ENCODE measurements around the gene APMAP.

Gene APMAP

DNA sequence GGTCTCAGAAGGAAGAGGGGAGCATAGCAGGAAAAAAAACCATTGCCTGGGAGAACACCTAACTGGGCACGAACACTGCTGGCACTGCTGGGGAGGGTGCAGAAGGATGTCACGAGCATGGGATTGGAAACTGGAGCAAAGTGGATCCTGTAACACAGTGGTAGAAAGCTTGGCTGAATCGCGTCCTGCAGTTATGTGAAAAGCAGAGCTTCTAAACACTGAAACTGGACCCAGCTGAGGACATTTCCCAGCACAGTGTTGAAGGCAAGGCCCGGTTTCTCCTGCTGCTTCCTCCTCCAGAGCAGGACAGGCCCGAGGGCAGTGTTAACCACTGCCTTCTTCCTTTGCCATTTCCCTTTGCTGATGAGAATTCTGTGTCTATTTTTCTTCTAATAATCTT, 6.7 kb downstream of the APMAP start:
- no peak for DNase-seq

DNA sequence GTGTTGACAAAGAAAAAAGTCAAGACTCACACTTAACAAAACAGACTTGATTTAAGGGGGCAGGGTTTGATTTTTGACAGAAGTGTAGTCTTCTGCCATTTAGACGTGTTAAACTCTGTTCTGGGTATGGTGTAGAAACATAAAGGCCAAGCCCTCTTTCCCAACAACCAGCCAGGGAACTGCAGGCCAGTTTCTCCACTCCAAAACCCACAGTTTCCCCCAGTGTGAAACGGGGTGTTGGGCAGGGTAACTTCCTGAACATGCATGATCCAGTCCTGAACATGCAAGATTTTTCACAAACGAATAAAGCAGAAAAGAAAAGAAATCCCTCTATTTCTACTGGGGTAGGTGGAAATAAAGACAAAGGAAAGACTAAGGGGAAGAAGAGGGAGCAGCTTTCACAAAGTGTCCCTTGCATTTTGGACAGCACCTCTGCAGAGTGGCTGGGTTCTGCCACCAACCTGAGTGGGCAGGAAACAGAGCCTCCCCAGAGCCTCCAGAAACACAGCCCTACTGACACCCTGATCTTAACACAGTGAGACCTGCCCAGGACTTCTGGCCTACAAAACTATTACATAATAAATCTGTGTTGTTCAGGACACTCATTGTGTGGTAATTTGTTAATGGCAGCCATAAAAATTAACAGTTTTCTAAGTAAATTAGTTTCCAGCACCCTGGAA, 7.5 kb downstream of the APMAP start:
- no peak for DNase-seq

DNA sequence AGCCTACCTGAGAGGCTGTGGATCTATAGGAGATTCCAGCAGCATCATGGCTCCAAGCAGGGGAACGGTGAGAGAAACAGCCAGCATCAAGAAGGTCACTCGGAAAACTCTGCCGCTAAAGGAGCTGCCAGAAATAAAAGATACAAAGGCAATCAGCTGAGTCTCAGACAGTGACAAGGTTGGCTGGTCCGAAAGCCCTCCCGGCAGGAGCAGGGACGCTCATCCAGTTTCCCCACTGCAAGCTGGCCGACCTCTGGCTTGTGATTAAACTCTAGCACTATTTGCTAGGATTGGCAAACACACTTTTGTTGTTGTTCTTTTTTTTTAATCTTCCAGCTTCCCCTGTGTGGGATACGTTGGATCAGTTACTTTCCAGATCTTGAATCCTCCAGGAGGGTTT, 8.7 kb downstream of the APMAP start:
- DNase-seq = no peak

DNA sequence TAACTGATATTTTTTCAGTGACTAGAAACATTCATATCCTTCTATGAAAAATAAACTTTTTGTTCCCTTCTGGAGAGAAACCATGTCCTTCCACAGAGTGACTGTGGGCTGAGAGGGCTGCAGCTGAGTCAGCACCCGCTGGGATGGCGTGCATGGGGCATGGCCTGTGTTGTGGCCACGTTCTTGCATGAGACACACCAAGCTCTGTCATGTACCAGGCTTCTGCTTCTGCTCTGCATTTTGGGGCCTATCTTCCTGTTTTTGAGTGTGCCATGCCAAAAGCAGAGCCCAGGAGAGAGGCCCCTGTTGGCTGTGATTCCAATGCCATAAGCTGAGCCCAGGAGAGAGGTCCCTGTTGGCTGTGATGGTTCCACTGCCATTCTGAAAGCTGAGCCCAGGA, 10.8 kb downstream of the APMAP start:
- DNase-seq = no peak

DNA sequence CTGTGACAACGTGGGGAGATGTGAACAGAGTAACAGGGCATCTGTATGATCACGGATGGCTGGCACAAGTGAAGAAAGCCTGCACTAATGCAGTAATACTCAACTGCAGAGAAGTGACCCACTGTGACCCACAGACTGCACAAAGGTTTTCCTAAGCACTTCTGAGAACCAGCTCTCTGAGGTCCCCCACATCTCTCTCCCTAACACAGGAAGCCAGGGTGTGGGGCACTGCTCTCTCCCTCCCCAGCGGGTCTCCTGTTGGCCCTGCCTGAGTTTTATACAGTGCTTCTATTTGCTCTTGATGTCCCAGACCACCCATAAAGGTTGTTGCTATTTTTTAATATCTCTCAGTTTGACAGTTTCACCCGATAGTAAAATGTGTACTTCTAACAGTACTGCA, 11.3 kb downstream of the APMAP start:
- DNase-seq = no peak

DNA sequence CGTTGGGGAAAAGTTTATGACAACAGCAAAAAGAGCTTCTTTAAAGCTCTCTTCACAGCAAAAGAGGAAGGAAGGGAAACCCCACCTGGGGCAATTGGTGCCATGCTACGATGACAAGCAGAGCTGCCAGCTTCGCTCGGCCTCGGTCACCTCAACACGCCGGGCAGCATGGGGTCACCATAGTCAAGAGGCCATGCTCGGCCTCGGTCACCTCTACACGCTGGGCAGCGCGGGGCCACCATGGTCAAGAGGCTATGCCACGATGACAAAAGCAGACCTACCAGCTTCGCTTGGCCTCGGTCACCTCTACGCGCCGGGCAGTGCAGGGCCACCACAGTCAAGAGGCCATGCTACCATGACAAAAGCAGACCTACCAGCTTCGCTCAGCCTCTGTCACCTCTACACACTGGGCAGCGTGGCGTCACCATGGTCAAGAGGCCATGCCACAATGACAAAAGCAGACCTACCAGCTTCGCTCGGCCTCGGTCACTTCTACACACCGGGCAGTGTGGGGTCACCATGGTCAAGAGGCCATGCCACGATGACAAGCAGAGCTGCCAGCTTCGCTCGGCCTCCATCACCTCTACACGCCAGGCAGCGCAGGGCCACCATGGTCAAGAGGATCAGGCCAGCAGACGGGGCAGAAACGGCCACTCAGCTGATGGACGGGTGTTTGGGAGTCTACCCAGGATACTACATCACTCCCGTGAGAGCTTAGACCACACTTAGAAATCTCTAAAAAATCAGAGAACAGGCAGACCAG, 12.1 kb downstream of the APMAP start:
- no peak for DNase-seq

GRCh38 chr20:24979036-24979960, 13.3 kb downstream of the APMAP start:
- DNase-seq = no peak

GRCh38 chr20:24978513-24978912, 14.0 kb downstream of the APMAP start:
- no peak for DNase-seq

DNA sequence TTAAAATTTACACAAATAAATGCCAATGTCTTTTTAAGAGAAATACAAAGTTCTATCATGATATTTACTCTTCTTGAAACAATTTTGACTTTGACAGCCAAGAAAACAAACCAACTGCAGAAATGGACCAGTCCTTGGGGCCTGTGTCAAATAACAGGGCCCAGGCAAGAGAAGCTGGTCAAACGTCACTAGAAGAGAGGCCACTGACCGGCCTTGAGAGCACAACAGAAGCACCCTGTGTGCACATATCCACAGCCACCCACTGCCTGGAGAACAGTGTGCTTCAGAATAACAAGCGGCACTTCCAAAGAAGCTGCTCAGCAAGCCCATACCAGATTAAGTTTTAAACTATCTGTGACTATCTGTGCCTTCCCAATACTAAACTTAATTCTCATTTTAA, 14.8 kb downstream of the APMAP start:
- no peak for DNase-seq

- no peak for DNase-seq
Measured at GRCh38 chr20:24977336-24977735, 15.2 kb downstream of the APMAP start.

GRCh38 chr20:24972341-24972740, 20.2 kb downstream of the APMAP start:
- no peak for DNase-seq

DNA sequence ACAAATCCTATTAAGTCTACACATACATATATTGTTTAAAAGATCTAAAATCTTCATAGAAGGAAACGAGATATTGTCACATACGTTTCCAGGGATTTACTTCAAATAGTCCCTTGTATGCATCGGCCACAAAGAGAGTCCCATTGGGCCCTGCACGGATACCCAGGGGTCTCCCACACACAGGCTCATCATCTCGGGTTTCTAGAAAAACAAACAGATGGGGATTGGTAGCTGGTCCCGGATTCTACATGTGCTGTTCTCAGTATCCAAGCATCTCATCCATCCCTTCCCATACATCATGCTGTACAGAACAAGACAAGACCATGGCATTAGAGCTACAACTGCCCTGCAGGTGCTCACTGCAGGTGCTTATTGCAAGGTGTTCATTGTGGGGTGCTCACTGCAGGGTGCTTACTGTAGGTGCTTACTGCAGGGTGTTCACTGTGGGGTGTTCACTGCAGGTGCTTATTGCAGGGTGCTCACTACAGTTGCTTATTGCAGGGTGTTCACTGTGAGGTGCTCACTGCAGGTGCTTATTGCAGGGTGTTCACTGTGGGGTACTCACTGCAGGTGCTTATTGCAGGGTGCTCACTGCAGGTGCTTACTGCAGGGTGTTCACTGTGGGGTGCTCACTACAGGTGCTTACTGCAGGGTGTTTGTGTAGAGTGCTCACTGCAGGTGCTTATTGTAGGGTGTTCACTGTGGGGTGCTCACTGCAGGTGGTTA, 21.0 kb downstream of the APMAP start:
- DNase-seq = no peak

GRCh38 chr20:24970754-24971153, 21.8 kb downstream of the APMAP start:
- no peak for DNase-seq

DNA sequence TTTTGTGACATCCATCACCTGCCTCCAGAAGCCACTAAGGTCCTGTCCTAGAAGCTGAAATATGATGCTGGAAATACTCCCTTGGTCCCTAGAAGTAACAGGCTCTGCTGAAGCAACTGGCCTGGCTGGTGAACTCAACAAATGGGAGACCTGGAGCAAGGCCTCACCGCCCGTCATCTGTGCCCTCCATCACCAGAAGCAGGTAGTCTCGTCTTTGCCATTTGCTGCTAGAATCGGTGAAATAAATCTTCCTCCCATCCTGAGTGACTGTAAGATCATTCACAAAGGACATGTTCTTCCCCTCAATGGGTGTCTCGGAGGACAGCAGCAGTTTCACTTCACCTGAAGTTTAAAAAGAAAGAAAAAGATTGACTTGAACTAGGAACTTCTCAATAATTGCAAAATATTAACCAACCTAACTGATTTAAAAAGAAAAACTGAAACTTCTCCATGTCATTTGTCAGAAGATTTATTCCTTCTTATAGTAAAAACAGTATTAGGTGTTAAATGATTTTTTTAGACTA, 22.5 kb downstream of the APMAP start:
- no peak for DNase-seq

DNA sequence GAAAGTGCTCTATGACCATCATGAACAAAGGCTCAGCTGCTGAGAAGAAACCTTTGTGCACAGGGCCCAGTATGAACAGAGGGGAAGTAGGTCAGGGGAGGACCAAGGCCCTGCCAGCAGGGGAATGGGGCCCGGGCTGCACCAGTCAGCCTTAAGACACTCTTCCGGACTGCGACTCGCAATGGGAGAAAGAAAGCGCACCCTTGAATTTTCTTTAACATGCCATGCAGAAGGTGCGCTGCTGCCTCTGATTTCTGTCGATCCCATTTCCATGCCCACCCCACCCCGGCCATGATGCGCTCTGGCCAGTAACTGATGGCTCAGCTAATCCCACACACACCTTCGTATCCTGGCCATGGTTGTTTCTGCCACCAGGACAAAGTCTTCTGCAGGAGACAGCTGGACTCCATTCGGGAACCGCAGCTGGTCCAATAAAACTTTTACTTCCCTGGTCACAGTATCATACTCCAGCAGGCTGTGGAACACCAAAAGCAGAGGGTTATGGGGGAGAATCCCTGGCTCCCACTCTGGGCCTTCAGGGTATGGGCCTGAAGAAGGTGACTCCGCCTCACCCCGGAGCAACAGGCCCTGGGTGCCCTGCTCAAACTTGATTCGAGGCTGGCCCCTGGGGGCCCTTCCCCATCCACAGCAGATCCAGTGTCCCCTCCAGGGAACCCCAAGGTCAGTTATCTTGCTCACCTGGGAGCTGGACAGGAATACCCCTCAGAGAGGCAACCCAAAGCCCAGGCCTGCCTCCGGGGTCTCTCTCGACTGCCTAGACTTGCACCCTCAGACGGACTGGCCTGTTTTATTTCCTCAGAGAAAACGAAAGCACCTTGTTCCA, 23.1 kb downstream of the APMAP start:
- DNase-seq = no peak

DNA sequence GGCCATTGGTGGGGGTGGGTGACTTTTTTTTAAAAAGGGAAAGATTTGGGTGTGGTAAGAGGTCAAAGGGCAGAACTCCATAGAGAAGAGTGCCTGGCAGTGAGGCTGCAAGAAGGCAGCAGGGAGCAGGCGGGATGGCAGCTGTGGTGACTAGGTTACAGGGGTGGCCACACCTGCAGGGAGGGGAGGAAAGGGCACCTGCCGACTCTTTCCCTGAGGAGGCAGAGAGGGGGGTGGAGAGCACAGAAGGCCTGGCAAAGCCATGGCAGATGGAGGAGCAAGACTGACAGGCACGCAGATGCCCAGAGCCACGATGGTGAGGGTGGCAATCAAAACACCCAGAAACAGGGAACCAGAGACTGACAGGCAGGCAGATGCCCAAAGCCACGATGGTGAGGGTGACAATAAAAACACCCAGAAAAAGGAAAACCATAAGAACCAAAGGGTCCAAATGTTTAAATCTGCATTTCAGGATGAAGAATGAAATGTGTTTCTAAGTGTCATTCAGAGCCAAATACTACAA, 24.2 kb downstream of the APMAP start:
- DNase-seq = no peak

DNA sequence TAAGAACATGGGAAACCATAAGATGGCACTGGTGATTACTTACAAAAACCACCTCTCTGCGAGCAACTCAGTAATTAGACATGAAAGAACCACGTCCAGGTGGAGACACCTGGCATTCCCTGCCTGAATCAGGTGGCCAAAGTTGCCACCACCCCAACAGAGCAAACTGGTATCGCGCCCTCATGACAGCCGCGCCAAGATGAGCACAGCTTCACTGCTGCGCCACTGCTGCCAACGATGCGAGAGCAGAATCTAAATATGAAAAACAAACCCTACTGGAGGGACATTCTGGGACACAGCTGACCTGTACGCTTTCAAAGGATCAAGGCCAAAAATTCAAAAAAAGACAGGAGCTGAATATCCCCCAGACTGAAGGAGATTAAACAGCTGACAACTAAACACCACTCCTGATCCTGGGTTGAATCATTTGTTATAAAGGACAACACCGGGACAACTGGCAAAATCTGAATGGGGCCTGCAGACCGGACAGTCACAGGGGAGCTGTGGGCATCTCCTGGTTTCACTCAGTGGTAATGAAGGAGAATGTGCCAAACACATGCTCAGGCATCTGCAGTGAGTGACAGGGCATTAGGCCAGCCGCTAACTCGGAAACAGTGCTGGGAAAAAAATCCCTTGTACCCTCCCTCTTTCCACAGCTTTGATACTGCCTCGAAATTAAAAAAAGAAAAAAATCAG, 26.1 kb downstream of the APMAP start:
- no peak for DNase-seq

GRCh38 chr20:24965065-24965919, 27.3 kb downstream of the APMAP start:
- no peak for DNase-seq

DNA sequence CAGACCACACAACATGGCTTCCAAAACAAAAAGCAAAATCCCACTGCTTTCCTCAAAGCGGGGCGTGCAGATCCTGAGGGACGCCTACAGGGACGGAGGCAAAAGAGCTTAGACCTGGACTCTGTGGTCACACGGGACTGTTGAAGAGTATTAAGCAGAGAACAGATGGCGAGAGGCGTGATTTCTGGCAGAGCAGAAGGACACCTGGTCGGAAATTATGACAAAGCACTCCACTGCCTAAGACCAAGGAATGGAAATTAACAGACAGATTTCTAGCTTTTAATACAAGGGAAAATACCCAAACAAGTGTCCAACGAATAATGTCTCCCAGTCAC, 28.1 kb downstream of the APMAP start:
- DNase-seq = no peak
